OCI-LY7 (cell line): ENCODE measurements around the gene HBG2. TPM values are rescaled to one million over a fixed set of nuclear protein-coding genes. Genes with fewer than 3 reads are reported as not detected.

Source experiments
- BruUV-seq: library from RNA; stranded (reverse); fragments of 400-500 nt; replicated peaks from 2 replicates; lab custom pipeline; 2021; lab: Mats Ljungman, UMichigan
- CTCF ChIA-PET: fragments of 300-600 bp; sonication (Branson Sonifier 250); formaldehyde crosslinking; loops from one replicate; lab custom pipeline; 2022; ENCODE audit warnings: antibody characterized with exemption; ENCODE audit not compliant: unreplicated experiment; lab: Charles Lee
- POLR2A ChIA-PET: fragments of 300-600 bp; sonication (Branson Sonifier 250); formaldehyde crosslinking; loops from one replicate; lab custom pipeline; 2022; ENCODE audit warnings: antibody characterized with exemption; lab: Charles Lee
- DNase-seq: peaks from one replicate; pipeline ENCODE4 v3.0.0-alpha.2; 2015; ENCODE audit warnings: low spot score
- H2AFZ ChIP-seq: fragments of 200-600 bp; sonication (generic), shearing (Covaris generic); 2 replicates; pipeline ENCODE4 v1.6.1; 2014; ENCODE audit warnings: mild to moderate bottlenecking, antibody characterized with exemption, low read length, moderate library complexity
- H3K27ac ChIP-seq: fragments of 200-600 bp; sonication (generic); 2 replicates; pipeline ENCODE4 v1.5.1; 2014; ENCODE audit warnings: mixed run types, low read depth, mild to moderate bottlenecking, moderate library complexity, low read length, inconsistent platforms; ENCODE audit not compliant: poor library complexity, severe bottlenecking
- H3K36me3 ChIP-seq: fragments of 200-600 bp; sonication (generic); 2 replicates; pipeline ENCODE4 v1.6.1; 2014; ENCODE audit warnings: mild to moderate bottlenecking, antibody characterized with exemption, low read length, moderate library complexity, mixed read lengths; ENCODE audit not compliant: insufficient read depth
- H3K4me1 ChIP-seq: fragments of 200-600 bp; sonication (generic); 2 replicates; pipeline ENCODE4 v1.5.1; 2014; ENCODE audit warnings: mild to moderate bottlenecking, low read length; ENCODE audit not compliant: insufficient read depth, poor library complexity, severe bottlenecking
- H3K4me2 ChIP-seq: fragments of 200-600 bp; sonication (generic); 2 replicates; pipeline ENCODE4 v1.6.1; 2014; ENCODE audit warnings: mild to moderate bottlenecking, low read length
- H3K4me3 ChIP-seq: fragments of 200-600 bp; sonication (generic); 2 replicates; pipeline ENCODE4 v1.5.1; 2014; ENCODE audit warnings: mild to moderate bottlenecking, low read depth, low read length; ENCODE audit not compliant: poor library complexity, severe bottlenecking
- H3K79me2 ChIP-seq: fragments of 200-600 bp; sonication (generic); 2 replicates; pipeline ENCODE4 v1.6.1; 2016; ENCODE audit warnings: low read depth, mild to moderate bottlenecking, low read length, moderate library complexity, mixed read lengths; ENCODE audit not compliant: insufficient read depth
- H3K9me2 ChIP-seq: fragments of 200-600 bp; sonication (generic); 2 replicates; pipeline ENCODE4 v1.6.1; 2016; ENCODE audit warnings: mild to moderate bottlenecking, low read length, mixed read lengths; ENCODE audit not compliant: insufficient read depth
- H3K9me3 ChIP-seq: fragments of 200-600 bp; sonication (generic); 2 replicates; pipeline ENCODE4 v1.6.1; 2014; ENCODE audit warnings: mild to moderate bottlenecking, mixed run types, low read length, mixed read lengths
- H4K20me1 ChIP-seq: fragments of 200-600 bp; sonication (generic); 2 replicates; pipeline ENCODE4 v1.6.1; 2014; ENCODE audit warnings: mild to moderate bottlenecking, antibody characterized with exemption, low read length, moderate library complexity, mixed read lengths; ENCODE audit not compliant: insufficient read depth
- CTCF ChIP-seq: fragments of 200-600 bp; sonication (generic); conservative IDR thresholded peaks from 2 replicates; pipeline ENCODE4 v1.5.1; 2014; ENCODE audit warnings: mild to moderate bottlenecking, antibody characterized with exemption, low read length, moderate library complexity, mixed read lengths
- EZH2phosphoT487 ChIP-seq: fragments of 200-600 bp; sonication (generic); IDR thresholded peaks from 2 replicates; pipeline ENCODE4 v1.6.1; 2018; ENCODE audit warnings: low read depth, borderline replicate concordance, mild to moderate bottlenecking, mixed run types, antibody characterized with exemption, low read length, moderate library complexity, mixed read lengths
- intact Hi-C: fragments of 100-400 bp; cut with micrococcal nuclease; formaldehyde crosslinking; loops from one replicate; pipeline ENCODE4 v1.10.0; 2022; ENCODE audit not compliant: unreplicated experiment
- total RNA-seq, 2 experiments: library from RNA; depleted of rRNA in 1 of 2; stranded (reverse); fragments of >200 nt in 1 of 2; shearing (Covaris generic) in 1 of 2; gene quantifications; 2 replicates each; pipeline ENCODE4 v1.2.3, GENCODE V29; 2014 to 2022

HBG2 gene
- total RNA-seq, 2 experiments from 2014 or later, result not detected

DNA sequence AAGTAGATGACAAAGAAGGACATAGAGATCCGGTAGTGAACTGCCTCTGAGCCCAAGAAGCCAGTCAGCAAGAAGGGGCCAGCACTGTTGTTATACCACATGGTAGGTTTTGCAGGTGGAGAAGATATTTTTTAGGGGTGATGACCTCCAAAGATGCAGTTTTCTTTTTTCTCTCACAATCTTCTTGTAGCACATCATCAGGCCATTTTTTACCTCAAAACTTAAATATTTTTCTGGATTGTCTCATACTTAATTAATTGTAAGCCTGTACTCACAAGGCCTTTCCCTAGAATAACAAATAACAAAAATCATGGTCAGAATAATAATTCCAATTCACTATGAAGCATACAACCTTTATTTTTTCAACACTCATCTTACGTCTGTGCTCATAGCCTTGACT is 47.3 kb upstream of the HBG2 start, which contains the start of gene OR51B4:
OR51B4 (minus strand) TSS at position 101 of the 400 bp plus-strand sequence; CDS start at position 101, 0 bp downstream.
- Histone ChIP-seq H2AFZ (no peak within 1 kb of the TSS), H3K9me2 (no peaks in the 10 kb centered on the region), H3K79me2 (no peaks in the 10 kb centered on the region), H3K9me3 (no peaks in the 10 kb centered on the region), H3K4me3 (no peak within 1 kb of the TSS), H3K36me3 (no peaks in the 10 kb centered on the region), H4K20me1 (no peaks in the 10 kb centered on the region), H3K4me2 (no peak within 1 kb of the TSS), H3K4me1 (no peaks in the 10 kb centered on the region), H3K27ac (no peak within 1 kb of the TSS)
- DNase-seq, result no peak
- no TSS peak for BruUV-seq
- intact Hi-C loops, result no loop called here
- ChIA-PET POLR2A (no interaction called here), CTCF (no interaction called here)
- no peak for TF ChIP-seq EZH2phosphoT487
- TF ChIP-seq CTCF, result no peak

GRCh38 chr11:5300251-5300650 is 45.7 kb upstream of the HBG2 start:
- Histone ChIP-seq H2AFZ (no peak overlapping the region), H3K4me2 (no peak overlapping the region), H3K79me2 (no peaks in the 10 kb centered on the region), H3K27ac (no peak overlapping the region), H3K36me3 (no peaks in the 10 kb centered on the region), H3K9me3 (no peaks in the 10 kb centered on the region), H3K9me2 (no peaks in the 10 kb centered on the region), H3K4me3 (no peak overlapping the region), H3K4me1 (no peaks in the 10 kb centered on the region), H4K20me1 (no peaks in the 10 kb centered on the region)
- intact Hi-C loops, result no loop called here
- TF ChIP-seq EZH2phosphoT487 (no peak), CTCF (no peak)
- no peak for DNase-seq
- ChIA-PET CTCF (no interaction called here), POLR2A (interaction anchor here (0.6 to 0.7 kb wide), 2 partner anchors 26 to 52 kb away, joined by 3 to 4 read pairs; no protein-coding TSS in a partner anchor)
- BruUV-seq, result no TSS peak

DNA sequence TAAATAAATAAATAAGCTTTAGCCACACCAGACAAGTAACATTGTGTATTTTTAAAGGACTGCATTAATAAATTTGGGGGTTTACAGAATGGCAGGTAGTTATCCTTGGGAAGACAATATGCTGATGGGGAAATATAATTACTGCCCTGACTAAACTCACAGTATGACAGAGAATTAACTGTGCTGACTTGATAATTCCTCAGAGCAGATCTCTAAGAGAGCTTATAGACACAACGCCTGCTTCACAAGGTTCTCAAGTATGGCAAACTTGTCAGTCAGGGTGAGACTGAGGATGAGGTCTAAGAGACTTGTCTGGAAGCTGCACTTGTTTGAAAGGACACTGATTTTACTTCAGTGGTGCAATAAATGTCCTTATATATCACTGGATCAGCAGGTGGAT is 43.9 kb upstream of the HBG2 start:
- no peaks in the 10 kb centered on the region for H3K9me3 ChIP-seq
- H3K9me2 ChIP-seq, result no peaks in the 10 kb centered on the region
- TF ChIP-seq EZH2phosphoT487 (no peak), CTCF (no peak)
- DNase-seq, result no peak
- no peak overlapping the region for H3K4me2 ChIP-seq
- no peak overlapping the region for H3K27ac ChIP-seq
- no peaks in the 10 kb centered on the region for H3K4me1 ChIP-seq
- BruUV-seq, result no TSS peak
- no peaks in the 10 kb centered on the region for H3K79me2 ChIP-seq
- ChIA-PET POLR2A (interaction anchor here (1.3 kb wide), 1 partner anchor 13 kb away, joined by 4 read pairs; no protein-coding TSS in a partner anchor), CTCF (no interaction called here)
- no peaks in the 10 kb centered on the region for H3K36me3 ChIP-seq
- H2AFZ ChIP-seq, result no peak overlapping the region
- intact Hi-C loops, result no loop called here
- no peak overlapping the region for H3K4me3 ChIP-seq
- H4K20me1 ChIP-seq, result no peaks in the 10 kb centered on the region
